HG03135 (cell line): ENCODE data around the gene KIF25.

ENCODE experiments used
- ATAC-seq: cut with Tn5 transposase; IDR thresholded peaks from one replicate; pipeline ENCODE4 v1.9.1; 2021; ENCODE audit warnings: mild to moderate bottlenecking, moderate library complexity; ENCODE audit not compliant: unreplicated experiment

The KIF25 gene, protein sequence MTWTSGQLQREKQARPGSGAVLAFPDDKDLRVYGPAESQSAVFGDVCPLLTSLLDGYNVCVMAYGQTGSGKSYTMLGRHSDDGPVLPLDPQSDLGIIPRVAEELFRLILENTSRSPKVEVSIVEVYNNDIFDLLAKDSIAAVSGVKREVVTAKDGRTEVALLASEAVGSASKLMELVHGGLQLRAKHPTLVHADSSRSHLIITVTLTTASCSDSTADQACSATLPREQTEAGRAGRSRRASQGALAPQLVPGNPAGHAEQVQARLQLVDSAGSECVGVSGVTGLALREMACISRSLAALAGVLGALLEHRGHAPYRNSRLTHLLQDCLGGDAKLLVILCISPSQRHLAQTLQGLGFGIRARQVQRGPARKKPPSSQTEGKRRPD

GRCh38 chr6:167997642-167998041 lies at the start of gene KIF25:
TSS of gene KIF25 (plus strand) at chr6:167997671. CDS start at chr6:168029586, 31,915 bp downstream.
- ATAC-seq: no peak

DNA sequence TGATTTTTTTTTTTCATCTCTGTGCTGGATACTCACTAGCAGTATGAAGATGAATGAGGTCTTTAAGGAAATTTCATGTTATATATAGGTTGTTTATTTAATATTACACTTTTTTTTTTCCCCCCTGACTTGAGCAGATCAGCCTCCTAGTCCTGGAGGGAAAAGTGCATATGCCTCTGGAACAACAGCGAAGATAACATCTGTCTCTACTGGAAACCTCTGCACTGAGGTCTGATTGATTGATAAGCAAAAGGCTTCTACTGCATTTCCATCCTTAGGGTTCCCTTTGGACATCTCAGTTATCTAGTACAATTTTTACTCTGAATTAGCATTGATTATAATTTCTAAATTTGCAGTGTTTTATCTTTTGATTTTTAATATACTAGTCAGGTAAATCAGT lies 49.8 kb upstream of the KIF25 start:
- no peak for ATAC-seq

DNA sequence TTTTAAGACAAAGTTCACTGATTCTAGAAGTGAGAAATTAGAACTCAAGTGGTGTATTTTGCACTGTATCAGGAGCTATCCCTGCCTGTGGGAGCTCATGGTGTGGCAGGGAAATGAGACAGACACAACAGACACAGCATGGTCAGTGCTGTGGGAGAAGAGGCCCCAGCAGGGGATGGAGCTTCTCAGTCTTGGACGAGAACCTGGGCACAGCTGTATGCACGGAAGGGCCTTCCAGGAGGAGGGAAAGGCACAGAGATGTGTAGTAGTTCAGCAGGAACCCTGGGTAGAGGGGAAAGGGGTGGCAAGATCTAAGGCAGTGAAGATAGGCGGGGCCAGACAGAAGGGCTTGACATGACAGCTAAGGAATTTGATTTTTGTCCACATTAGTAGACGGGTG lies 48.8 kb upstream of the KIF25 start:
- no peak for ATAC-seq

DNA sequence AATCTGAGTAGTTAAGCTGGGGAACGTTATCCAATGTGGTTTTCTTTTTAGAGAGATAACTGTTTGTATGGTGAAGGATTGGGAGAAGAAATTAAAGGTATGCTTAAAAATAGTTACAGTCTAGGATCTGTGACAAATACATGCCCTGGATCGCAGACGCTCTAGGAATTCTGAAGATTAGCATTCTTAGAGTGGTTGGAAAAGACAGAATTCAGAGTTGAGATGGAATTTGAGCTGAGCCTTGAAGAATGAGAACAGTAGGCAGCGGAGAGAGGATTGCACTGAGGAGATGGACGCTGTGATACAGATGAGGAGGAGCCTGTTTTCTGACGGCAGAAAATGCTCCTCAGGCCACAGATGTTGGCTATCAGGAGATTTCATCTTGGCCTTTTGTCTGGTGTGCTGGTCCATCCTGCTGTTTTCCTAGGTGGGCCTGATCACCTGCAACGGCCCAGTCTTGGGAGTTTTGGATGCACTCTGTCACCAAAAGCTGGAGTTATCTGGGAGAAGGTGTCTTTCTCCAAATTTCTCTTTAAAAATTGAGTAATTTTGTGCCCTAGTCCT lies 48.3 kb upstream of the KIF25 start:
- ATAC-seq: no peak

GRCh38 chr6:167951781-167952511 lies 45.5 kb upstream of the KIF25 start:
- ATAC-seq: no peak

DNA sequence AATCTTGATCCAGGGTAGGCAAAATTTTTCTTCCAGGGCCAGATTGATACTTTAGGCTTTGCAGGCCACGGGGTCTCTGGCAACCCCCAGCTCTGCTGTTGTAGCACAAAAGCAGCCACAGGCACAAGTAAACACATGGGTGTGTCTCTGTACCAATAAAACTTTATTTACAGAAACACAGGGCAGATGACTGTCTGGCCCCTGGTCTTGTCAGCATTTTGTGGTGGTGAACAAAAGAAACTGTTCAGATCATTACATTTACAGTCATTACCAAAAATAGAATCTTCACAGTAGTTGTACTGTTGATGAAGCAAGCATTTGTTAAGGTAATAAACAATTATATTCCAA lies 45.0 kb upstream of the KIF25 start:
- no peak for ATAC-seq

GRCh38 chr6:167953551-167953950 lies 43.9 kb upstream of the KIF25 start:
- ATAC-seq: no peak

- ATAC-seq: no peak
Measured at GRCh38 chr6:167954151-167954550, 43.3 kb upstream of the KIF25 start.

DNA sequence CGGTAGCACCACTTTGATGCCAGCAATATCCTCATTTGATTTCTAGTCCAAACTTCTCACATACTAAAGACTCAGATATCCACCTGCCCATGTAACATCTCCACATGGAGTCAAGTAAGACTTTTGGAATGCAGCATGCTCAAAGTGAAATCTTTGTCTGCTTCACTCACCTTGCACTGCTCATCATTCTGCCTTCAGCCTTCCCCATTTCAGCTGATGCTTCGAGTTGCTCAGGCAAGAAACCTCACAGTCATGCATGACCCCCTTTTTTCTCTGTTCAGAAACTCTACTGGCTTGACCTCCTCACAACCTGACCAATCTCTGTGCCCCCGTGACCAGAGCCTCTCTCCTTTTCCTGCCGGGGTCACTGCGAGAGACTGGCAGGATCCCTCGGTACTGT lies 41.0 kb upstream of the KIF25 start:
- ATAC-seq: no peak

- ATAC-seq: no peak
Measured at GRCh38 chr6:167956983-167957492, 40.4 kb upstream of the KIF25 start.

GRCh38 chr6:167957626-167958025 lies 39.8 kb upstream of the KIF25 start:
- no peak for ATAC-seq

DNA sequence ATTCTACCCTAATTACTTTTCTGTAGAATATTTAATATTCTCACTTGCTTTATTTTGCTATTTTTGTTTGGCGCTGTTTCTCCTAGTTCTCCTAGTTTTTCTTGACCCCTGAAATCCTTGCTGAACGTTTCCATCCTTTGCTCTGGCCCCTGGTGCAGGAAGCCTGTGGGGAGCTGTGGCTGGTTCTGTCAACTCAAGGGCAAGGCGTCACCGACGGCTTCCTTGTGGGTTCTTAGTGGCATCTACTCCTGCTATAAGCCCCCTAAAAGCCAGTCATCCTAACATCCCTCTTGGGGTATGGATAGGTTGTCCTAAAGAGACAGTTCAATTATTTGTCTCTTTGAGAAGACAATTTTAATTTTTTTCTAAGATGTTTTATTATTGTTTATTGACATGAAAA lies 36.9 kb upstream of the KIF25 start:
- ATAC-seq: no peak

- no peak for ATAC-seq
Measured at GRCh38 chr6:167962711-167963110, 34.8 kb upstream of the KIF25 start.

GRCh38 chr6:167963589-167964057 lies 33.8 kb upstream of the KIF25 start:
- no peak for ATAC-seq

DNA sequence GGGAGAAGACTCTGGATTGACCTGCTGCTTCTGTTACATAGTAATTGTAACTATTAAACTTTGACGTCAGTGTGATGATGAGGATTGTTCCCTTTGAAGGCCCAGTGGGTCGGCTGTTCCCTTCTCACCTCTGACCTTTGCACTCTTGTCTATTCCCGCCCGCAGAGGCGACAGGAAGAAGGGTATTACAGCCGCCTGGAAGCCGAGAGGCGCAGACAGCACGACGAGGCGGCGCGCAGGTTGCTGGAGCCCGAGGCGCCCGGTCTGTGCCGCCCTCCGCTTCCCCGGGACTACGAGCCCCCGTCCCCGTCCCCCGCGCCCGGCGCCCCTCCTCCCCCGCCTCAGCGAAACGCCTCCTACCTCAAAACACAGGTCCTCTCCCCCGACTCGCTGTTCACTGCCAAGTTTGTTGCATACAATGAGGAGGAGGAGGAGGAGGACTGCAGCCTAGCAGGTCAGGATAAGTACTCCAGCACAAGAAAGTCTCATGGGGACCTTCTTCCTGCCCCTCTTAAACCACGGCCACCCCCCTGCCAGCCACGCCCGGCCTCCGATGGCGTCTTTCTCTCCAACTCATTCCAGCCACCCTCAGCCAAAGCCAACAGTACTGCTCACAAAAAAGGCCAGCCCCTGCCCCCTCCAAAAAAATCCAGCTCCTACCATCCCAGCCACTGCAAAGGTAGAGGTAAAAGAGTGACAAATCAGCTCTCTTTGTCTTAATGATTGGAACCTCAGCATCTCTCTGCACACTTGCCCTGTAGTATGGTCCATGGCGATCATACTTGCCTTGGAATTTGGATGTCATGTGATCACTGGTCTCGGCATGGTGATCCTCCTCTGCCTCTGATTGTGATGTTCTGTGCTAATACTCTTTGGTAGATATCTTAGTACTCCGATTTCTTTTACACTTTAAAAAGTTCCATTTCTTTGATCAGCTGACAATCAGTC lies 31.6 kb upstream of the KIF25 start:
- no peak for ATAC-seq

GRCh38 chr6:167966540-167966905 lies 30.9 kb upstream of the KIF25 start:
- ATAC-seq: no peak

DNA sequence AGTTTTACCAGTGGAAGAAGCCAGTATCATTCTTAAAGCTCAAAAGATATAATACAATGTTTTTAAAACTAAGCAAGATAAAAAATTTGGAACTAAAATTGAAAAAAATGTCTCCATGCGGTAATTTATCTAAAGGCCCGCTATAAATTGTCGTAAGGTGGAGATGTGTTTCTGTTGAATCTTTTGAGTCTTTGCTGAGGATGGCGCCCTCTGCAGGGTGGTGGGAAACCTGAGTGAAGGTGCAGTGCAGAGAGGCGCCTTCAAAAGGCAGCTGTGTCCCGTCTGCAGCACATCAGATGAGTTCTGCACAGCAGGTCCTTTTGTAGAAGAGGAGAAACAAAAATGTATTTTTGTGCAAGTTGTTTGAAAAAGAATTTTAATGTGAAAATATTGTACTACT lies 29.4 kb upstream of the KIF25 start:
- no peak for ATAC-seq

DNA sequence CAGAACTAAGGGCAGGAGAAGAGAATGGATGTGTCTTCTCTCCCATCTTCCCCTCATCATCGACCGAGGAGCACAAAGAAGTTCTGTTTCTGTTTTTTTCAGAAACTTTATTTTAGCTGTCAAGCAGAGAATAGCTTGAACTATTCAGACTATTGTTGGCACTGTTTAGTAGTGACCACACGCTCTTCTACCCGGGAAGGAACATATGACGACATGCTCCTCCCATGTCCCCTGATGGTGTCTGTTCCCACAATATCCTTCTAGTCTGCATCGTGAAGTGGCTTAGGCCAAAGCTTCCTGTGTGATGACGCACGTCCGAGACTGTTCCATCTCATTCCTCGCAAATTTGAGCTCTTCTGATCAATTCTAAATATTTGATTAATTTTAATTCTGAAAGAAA lies 27.2 kb upstream of the KIF25 start:
- ATAC-seq: no peak

- ATAC-seq: no peak
Measured at GRCh38 chr6:167972193-167972592, 25.3 kb upstream of the KIF25 start.

DNA sequence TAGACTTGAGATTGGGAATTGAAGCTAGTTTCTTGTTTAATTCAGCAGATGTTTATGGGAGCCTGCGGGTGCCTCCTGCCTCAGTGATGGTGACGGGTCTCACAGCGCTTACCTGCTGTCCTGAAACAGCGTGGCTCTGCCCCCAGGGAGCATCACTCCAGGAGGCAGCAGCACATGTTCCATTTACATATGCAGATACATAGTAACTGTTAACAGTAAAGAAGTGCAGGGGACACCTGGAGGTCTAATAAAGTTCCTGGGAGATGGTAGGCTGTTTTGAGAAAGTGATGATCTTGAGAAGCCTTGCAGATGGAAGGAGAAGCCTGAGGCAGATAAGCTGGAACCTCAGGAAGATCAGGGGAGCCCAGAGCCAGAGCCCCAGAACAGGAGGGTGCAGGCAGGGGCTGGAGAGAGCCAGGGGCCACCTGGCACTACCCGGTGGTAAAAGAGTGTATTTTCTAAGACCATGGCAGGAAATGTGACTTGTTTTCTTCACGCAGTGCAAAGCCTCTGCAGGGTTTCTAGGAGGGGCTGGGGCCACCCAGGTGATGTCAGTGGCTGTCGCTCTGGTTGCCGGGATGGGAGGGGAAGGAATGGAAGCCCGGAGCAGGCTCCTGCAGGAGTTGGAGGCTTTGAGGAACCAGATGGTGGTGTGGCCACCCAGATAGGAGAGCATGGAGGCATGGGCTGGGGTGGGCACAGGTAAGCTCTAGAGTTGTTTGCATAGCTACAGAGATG lies 24.2 kb upstream of the KIF25 start:
- ATAC-seq: no peak
